ENCODE results near the gene RYK.
"Not testable (repeated sequence)": the region's sequence is repeated elsewhere in the genome, so short reads cannot be mapped to it uniquely, and the experiment has no call there.

Gene RYK

DNA sequence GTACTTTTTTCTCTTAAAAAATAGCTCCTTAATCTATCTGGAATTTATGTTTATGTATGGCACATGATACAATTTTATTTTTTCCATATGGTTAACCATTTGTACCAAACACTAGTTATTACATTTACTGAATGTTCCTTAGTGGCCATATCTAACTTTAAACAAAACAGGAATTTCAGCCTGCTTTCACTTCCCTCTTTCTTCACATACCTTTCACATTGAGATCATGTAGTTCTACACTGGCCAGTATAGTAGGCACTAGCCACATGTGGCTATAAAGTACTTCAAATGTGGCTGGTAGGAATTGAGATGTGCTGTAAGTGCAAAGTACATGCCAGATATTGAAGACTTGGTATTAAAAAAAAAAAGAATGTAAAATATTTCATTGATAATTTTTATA lies 4.7 kb upstream of the RYK start:
- DNase-seq, result no peak

- DNase-seq, result no peak
Observed at GRCh38 chr3:134253475-134254226, 3.0 kb upstream of the RYK start.

DNA sequence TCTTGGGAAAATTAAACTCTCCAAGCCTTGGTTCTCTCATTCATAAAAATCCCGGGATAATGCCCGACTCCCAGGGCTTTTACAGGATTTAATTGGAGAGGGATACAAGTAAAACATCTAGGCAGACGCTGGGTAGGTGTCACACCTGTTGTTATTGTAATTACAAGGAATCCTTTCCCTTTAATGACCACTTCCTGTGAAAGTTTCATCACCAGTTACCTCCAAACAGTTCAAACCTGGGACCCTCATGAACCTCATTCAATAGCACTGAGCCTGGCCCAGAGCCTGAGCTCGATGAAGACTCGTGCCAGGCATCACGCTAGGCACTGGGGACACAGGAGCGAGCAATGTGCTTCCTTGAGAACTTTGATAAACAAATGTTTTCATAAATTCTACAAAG lies 2.1 kb upstream of the RYK start:
- DNase-seq, result no peak

DNA sequence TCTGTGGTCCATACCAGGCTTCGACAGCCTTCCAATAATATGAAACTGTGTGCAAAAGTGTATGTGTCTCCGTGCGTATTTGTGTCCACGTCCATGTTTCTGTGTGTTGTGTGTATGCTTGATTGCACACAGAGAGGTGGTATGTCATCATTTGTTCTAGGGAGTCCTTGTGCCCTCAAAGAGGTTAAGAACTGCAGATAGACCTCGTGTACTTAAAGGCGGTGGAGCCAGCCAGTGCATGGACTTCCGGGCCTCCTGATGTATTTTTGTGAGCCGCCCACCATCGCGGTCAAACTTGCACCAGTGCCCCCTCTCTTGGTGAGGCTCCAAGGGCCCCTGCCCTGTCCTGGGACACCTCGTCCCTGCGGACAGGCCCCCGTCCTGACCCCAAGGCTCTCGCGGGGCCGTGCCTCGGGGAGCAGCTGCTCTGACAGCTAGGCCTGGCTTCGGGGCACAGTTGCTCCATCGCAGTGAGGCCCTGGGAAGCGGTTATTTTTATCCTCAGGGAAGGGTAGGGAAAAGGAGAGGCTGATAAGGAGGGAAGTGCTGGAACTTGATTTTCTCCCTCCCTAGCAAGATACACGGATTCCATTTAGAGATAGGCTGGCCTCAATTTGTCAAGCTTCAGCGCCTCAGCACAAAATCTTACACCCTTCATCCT lies 1.2 kb upstream of the RYK start:
- DNase-seq, result no peak

DNA sequence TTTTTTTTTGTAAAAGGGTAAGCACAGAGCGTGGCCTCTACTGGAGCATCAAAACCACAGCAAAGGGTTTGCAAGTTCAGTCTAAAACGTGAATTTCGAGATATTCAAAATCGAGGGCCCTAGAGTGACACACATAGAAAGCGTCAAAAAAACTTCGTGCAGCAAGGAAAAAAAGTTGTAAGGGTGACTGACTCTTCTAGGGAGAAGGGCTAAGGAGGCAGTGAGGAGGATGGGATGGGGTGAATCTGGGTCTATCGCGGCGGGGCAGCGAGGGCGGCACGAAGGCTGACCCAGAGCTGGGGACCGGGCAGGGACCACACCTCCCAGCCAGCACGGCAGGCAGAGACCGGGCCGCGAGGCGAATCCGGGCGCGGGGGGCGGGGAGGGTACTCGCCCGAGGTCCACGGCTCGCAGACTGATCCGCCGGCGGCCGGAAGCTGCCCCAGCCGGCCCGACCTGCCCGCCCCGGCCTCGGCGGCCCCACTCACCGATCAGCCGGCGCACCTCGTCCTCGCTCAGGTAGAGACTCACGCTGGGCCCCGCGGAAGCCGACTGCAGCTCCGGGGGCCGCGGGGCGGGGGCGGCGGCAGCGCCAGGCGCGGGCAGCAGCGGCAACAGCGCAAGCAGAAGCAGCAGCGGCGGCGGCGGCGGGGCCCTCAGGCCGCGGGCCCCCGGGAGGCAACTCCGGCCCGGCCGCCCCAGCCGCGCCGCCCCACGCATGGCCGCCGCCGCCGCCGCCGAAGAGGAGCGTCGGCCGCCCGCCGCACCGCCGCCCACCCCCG lies 533 bp downstream of the RYK start:
- DNase-seq, result peak in 40 of 51 donors; percentile 3 to 68 (median 38)

GRCh38 chr3:134249296-134249841 lies 1.3 kb downstream of the RYK start:
- no peak for DNase-seq

DNA sequence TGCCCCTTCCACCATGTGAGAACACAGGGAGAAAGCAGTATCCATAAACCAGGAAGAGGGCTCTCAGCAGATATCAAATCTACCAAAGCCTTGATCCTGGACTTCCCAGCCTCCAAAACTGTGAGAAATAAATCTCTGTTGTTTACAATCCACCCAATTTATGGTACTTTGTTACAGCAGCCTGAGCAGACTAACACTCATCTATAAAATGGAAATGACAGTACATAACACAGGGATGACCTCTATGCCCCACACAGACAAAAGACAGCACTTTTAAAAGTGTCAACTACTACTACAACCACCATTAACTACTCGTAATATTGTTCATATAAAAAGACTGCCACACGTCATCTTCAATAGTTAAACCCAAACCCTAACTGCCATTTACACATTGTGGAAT lies 5.7 kb downstream of the RYK start:
- no peak for DNase-seq

GRCh38 chr3:134242649-134243617 lies 7.7 kb downstream of the RYK start:
- no peak for DNase-seq

DNA sequence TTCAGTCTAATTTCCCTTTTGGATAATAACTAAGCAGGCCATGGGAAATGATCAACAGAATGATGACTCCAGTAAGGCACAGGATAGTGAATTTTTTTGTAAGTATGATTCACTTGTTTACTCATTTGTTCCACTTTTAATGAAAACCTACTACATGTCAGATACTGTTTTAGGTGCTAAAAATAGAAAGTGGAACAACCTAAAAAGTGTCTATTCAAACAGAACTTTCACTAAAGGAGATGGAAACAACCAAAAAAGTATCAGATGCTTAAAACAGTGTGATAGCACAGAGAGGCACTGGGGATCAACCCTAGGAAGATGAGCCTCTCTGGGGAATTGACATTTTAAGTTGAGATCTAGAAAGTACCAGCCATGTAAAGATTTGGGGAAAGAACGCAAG lies 11.1 kb downstream of the RYK start:
- DNase-seq, result no peak

DNA sequence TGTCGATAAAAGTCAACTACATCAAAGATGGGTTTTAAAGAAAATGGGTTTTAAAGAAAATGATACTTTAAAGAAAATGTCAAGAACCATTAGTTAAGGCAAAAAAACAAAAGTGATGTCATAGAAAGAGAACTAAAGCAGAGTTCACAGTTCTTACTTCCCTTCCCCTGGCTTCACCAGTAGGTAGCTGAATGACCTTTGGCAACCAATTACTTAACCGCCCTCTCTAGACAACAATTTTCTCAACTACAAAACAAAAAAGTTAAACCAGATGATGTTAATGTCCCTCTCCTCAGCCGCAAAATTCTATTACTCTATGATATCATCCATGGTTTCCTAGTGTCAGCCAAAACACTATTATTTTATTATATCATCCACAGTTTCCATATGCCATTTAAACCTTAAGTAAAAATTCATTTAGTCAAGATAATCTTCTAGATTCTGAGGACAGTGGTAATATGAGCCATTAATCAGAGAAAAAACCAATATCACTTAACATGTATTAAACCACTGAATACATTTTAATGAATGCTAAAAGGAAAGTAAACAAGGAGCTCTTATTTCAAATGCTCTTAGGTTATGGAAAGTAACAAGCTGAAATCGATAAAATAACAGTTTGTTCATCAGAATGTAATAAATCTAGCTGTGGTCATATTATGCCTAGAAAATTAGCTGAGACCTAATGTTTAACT lies 13.1 kb downstream of the RYK start:
- DNase-seq, result no peak

GRCh38 chr3:134236505-134237170 lies 14.0 kb downstream of the RYK start:
- no peak for DNase-seq

- DNase-seq, result no peak
Observed at GRCh38 chr3:134235577-134236076, 15.0 kb downstream of the RYK start.

DNA sequence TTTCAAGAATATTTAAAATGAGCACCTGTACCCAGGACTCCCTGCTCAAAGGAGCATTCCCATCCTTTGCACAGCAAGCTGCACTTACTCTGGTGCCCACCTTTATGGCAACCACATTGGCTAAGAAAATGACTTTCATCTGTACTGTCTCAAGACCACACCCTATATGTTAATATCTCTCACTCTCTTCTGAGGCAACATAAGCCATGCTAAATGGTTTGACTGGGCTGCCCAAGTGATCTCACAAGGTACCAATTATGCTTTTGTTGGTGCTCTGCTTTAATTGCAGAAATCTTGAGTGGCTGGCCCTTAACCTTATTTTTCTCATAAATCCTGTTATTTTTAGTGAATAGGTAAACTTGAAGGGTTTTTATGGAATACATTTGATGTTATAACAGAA lies 17.7 kb downstream of the RYK start:
- DNase-seq, result no peak

- DNase-seq, result no peak
Observed at GRCh38 chr3:134232151-134232550, 18.5 kb downstream of the RYK start.

- DNase-seq, result no peak
Observed at GRCh38 chr3:134231131-134231530, 19.5 kb downstream of the RYK start.

- no peak for DNase-seq
Observed at GRCh38 chr3:134229038-134229437, 21.6 kb downstream of the RYK start.

- DNase-seq, result no peak
Observed at GRCh38 chr3:134228479-134228878, 22.2 kb downstream of the RYK start.

DNA sequence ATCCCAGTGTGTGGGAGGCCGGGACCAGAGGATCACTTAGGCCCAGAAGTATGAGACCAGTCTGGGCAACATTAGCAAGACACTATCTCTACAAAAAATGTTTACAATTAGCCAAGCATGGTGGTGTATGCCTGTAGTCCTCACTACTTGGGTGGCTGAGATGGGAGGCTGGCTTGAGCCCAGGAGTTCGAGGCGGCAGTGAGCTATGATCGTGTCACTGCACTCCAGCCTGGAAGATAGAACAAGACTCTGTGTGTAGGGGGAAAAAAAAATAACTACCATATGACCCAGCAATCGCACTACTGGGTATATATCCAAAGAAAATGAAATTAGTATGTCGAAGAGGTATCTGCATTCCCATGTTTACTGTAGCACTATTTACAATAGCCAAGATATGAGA lies 22.6 kb downstream of the RYK start:
- DNase-seq, result no peak

DNA sequence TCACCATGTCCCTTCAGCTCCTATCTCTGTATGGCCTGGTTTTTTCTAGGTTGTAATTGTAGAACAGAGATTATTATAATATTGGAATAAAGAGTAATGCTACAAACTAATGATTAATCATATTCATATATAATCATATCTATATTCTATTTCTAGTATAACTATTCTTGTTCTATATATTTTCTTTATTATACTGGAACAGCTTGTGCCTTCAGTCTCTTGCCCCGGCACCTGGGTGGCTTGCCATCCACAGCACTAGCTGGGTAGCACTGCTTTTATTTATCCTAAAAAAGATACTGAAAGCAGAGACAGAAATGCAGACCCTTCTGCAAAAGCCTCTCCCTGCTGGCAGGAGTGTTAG lies 25.9 kb downstream of the RYK start:
- DNase-seq, result not testable (repeated sequence)

DNA sequence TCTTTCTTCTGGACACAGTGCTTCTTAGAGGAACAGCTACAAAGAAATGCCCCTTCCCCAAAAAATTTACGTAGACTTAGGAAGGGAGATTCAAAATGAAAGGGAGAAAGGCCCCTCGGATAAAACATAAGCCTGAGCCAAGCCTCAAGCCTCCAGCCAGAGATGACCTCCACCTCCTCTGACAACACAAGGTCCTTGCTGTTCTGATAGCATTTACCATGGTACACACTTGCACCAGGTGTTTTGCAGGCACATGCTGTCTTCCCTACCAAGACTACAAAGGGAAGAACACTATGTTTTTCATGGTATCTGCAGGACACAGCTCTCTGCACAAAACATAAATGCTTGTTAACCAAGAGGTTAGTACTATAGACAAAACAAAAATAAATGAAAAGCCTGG lies 27.8 kb downstream of the RYK start:
- no peak for DNase-seq
